M059J (cell line): Measurements from ENCODE around the gene GAS1. TPM values are rescaled to one million over a fixed set of nuclear protein-coding genes. Genes with fewer than 3 reads are reported as not detected.

Source experiments
- DNase-seq: peaks from one replicate; pipeline ENCODE4 v3.0.0-alpha.2; 2012; ENCODE audit warnings: low read depth
- total RNA-seq: library from RNA; depleted of rRNA; stranded (reverse); fragments of >200 nt; shearing (Covaris generic); gene quantifications from 2 replicates; pipeline ENCODE4 v1.2.3, GENCODE V29; 2014

The GAS1 gene
- total RNA-seq, 1 experiment from 2014 or later = 8.9 TPM

- DNase-seq = no peak
Measured at GRCh38 chr9:86926145-86926544, 21.2 kb downstream of the GAS1 start.

DNA sequence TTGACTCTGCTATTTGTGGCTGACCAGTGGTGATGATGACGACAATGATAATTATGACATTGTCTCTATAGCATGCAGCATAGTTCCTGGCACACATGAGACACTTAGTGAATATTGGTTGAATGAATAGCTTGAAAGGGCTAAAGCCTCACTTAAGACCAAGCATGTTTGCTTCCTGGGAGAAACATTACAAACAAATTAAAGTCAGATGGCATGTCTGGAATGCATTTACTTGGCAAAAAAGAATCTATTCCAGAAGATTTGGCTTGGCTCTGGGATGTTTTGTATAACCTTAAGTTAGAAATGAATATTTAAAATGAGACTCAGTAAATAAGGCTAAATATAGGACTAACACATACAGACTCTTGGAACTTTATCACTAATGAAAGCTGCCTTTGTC lies 21.6 kb downstream of the GAS1 start:
- peak; percentile 32 for DNase-seq

GRCh38 chr9:86924206-86924605 lies 23.1 kb downstream of the GAS1 start:
- no peak for DNase-seq

GRCh38 chr9:86921151-86921923 lies 26.0 kb downstream of the GAS1 start:
- DNase-seq = no peak

DNA sequence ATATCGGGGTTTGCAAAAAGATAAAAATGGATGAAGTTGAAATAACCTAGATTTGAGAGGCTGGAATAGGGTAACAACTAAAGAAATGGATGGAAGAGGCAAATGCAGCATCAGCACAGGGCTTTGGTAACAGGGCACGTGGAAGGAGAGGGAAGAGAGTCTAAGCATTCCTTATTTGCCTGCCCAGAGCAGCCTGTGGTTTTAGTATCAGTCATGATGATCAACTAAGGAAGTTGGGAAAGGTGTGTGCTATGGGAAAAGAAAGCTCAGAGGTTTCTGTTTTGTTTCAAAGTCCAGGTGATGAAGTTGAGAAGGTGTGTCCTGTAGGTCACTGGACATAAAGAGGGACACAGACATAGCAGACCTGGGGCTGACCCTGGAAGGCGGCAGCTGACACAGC lies 28.8 kb downstream of the GAS1 start:
- DNase-seq = peak; percentile 11

GRCh38 chr9:86912210-86912609 lies 35.1 kb downstream of the GAS1 start:
- no peak for DNase-seq

GRCh38 chr9:86909388-86909787 lies 37.9 kb downstream of the GAS1 start:
- no peak for DNase-seq

GRCh38 chr9:86908261-86908660 lies 39.0 kb downstream of the GAS1 start:
- no peak for DNase-seq

DNA sequence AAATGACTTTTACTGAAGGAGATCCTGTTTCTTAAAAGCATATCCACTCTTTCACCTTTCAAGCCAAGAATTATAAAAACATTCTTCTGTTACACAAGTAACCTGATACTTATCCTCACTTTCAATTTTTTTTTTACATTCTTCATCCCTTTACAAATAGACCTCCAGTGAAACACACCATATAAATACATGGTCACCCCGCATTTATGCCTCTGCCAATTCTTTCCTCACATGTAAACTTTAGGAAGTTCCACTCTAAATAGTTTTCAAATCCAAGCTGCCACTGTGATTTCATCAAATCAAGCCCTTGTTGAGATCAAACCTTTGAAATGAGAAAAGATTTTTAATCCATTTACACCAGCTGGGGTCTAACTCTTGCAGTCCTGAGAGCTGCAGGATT lies 40.0 kb downstream of the GAS1 start:
- no peak for DNase-seq

DNA sequence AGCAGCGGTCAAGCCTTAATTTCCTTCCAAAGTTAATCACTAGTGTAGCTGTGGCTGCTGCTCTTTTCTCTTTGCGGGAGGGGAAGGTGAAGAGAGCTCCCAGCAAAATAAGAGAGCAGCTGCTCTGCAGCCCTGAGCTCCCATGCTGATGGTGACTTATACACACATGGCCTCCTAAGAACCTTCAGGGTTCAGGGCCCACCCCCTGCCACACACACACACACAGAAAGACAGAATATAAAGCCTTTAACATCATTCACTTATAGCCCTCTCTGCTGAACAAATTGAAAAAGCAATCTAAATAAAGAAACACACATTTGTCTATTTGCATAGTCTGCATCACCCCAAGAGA lies 43.6 kb downstream of the GAS1 start:
- no peak for DNase-seq

DNA sequence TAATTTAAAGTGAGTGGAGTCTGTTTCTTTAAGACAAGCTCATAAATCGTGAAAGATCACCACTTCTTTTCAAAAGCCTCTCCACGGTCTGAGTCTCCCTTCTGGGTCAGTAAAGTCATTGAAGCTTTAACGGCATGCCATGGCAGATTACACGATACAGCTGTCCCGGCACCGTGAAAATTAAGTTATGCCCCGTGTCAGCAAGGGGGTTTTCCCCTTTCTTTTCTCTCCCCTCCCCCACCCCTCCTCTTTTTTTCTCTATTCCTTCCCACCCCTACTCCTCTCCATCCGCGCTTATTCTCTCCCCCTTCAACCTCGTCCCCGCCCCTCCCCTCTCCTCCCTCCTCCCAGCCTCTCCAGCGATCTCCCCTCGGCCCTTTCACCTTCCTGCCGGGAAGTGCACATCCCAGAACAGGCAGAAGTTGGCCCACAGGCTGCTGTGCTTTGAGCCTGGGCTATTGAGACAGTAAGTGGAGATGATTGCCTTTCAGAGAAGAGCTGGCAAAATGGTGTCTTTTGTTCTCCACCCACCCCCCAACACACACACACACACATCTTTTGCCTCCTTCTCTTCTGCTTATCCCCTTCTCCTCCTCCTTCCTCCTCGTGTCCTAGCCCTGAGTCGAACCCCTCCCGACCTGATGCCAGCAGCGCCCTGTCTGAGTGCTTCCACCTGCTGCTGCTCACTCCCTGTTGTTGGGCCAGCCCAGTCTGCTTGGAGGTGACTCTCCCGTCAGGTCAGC lies 44.1 kb downstream of the GAS1 start:
- no peak for DNase-seq

DNA sequence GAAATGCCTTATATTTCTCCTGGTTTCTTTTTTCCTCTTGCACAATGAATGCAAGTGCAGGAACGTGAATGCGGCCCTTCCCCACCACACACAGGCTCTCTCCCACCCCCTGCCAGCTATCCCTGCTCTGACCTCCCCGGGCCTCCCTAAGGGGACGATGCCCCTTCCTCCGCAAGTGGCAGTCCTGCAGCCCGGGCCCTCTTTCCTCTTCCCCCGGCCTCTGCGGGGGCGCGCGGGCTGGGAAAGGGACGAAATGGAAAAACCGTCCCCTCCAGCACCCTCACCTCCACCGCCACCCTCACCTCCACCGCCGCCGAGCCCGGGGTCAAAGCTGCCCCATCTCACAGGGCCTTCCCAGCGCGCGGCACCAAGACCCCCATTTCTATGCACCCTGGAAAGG lies 44.7 kb downstream of the GAS1 start:
- DNase-seq = no peak

- no peak for DNase-seq
Measured at GRCh38 chr9:86902176-86902575, 45.1 kb downstream of the GAS1 start.

GRCh38 chr9:86901511-86901910 lies 45.8 kb downstream of the GAS1 start:
- DNase-seq = no peak
